GM12801 (cell line): ENCODE data around the gene KCTD19.

Source experiments
- TF ChIP-seq, protein P1 (sequence below): IDR thresholded peaks from one replicate; pipeline ENCODE4 v1.5.1; 2011; ENCODE audit warnings: control low read depth; ENCODE audit not compliant: insufficient read length; ENCODE audit errors: extremely low read depth

KCTD19 gene

GRCh38 chr16:67326472-67327309 is at the start of gene KCTD19, which contains the start of gene LRRC36:
Gene KCTD19 (minus strand): TSS chr16:67326741. CDS start chr16:67326707, 34 bp downstream.
Gene LRRC36 (plus strand): TSS chr16:67326815. CDS start chr16:67326863, 48 bp downstream.
- TF ChIP-seq, protein P1, sequence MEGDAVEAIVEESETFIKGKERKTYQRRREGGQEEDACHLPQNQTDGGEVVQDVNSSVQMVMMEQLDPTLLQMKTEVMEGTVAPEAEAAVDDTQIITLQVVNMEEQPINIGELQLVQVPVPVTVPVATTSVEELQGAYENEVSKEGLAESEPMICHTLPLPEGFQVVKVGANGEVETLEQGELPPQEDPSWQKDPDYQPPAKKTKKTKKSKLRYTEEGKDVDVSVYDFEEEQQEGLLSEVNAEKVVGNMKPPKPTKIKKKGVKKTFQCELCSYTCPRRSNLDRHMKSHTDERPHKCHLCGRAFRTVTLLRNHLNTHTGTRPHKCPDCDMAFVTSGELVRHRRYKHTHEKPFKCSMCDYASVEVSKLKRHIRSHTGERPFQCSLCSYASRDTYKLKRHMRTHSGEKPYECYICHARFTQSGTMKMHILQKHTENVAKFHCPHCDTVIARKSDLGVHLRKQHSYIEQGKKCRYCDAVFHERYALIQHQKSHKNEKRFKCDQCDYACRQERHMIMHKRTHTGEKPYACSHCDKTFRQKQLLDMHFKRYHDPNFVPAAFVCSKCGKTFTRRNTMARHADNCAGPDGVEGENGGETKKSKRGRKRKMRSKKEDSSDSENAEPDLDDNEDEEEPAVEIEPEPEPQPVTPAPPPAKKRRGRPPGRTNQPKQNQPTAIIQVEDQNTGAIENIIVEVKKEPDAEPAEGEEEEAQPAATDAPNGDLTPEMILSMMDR, result no peak

DNA sequence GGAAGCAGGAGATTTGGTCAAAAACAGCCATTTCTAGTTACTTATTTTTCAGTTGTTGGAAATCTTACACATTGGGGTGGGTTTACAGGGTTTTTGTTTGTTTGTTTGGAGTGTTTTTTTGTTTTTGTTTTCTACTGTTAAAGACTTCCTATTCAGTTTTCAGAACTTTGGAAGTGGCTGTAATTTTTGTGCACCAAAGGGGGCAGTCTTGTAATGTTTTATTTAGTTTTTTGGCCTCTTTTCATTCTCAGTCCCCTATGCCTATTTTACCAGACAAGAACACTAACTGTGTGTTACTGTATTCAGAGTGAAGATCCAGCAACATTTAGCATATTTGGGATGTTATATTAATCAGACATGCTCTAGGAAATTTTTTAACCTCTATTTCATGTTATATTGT is 46.1 kb upstream of the KCTD19 start:
- TF ChIP-seq, protein P1, result no peak

GRCh38 chr16:67370661-67371060 is 44.1 kb upstream of the KCTD19 start:
- TF ChIP-seq, protein P1, result no peak

GRCh38 chr16:67364600-67365235 is 38.2 kb upstream of the KCTD19 start:
- TF ChIP-seq, protein P1, result no peak

DNA sequence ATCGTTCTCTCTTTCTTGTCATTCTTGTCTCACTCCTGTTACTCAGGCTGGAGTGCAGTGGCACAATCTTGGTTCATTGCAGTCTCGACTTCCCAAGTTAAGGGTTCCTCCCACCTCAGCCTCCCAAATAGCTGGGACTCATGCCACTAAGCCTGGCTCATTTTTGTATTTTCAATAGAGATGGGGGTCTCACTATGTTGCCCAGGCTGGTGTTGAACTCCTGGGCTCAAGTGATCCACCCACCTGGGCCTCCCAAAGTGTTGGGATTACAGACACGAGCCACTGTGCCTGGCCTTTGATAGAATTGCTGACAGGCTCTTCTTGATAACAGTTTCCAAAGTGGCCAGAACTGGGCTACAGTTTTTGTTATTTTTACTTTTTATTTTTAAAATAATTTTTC is 34.5 kb upstream of the KCTD19 start:
- TF ChIP-seq, protein P1, result no peak

- TF ChIP-seq, protein P1, result no peak
Measured at GRCh38 chr16:67357561-67357960, 31.0 kb upstream of the KCTD19 start.

- TF ChIP-seq, protein P1, result no peak
Measured at GRCh38 chr16:67356396-67356795, 29.9 kb upstream of the KCTD19 start.
